ENCODE measurements around the gene CIC.
A peak's percentile ranks its signal among the peaks of the same experiment; 100 is the strongest.
"Not testable (repeated sequence)": the region's sequence is repeated elsewhere in the genome, so short reads cannot be mapped to it uniquely, and the experiment has no call there.

The CIC gene

DNA sequence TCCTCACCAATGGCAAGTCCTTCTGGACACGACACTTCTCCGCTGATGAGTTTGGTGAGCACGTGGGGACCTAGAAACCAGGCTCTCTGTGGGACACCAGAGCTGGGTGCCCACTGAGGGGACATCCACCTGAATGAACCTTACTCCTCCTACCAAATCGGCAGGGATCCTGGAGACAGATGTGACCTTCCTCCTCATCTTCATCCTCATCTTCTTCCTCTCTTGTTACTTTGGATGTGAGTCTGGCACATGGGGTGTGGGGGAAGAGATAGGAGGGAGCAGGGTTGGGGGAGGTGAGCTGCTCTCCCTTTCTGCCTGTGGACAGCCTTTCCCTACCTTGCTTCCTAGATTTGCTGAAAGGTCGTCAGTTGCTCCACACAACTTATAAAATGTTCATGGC lies 46.0 kb downstream of the CIC start:
- DNase-seq = no peak

DNA sequence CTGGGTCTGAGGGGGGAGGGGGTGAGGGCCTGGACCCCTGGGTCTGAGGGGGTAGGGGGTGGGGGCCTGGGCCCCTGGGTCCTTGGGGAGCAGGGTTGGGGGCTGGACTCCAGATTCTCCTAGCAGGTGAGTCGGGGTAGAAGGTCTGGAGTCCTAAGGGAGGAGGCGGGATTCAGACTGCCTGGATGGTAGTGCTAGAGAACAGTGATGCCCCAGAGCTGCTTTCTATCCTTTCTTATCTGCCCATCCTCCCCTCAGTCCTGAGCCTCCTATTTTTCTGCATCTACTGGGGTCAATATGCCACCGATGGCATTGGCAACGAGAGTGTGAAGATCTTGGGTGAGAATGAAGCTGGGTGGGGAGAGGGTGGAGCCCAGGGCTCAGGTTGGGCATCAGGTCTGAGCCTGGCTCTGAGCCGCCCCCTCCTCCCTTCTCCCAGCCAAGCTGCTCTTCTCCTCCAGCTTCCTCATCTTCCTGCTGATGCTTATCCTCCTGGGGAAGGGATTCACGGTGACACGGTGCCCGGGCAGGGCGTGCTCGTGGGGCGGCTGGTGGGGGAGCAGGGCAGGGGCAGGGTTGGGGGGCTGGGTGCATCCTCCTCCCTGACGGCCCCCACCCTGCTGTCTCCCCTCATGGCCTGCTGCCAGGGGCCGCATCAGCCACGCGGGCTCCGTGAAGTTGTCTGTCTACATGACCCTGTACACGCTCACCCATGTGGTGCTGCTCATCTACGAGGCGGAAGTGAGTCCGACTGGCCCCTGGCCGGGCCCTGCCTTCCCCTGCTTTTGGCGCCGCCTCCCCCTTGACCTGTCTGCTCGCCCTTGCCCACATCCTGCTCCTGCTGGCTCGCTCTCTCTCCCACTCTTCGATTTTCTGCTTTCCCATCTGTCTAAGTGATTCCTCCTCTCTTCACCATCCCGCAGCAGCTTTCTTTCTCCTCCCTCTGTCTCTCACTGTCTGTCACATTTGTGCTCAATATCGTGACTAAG lies 47.5 kb downstream of the CIC start:
- no peak for DNase-seq

DNA sequence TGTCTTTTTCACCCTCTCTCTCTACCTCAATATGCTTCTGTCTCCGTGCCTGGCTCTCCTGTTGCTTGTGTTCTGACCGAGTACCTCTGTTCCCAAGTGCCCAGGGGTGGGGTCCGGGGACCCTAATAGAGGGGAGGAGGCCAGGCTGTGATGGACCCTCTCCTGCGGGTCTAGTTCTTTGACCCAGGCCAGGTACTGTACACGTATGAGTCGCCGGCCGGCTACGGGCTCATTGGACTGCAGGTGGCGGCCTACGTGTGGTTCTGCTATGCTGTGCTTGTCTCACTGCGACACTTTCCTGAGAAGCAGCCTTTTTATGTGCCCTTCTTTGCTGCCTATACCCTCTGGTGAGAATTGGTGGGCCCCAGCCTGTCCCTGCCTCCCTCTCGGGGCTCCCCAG lies 48.5 kb downstream of the CIC start:
- DNase-seq = no peak

GRCh38 chr19:42322305-42322704 lies 53.3 kb downstream of the CIC start:
- no peak for DNase-seq

DNA sequence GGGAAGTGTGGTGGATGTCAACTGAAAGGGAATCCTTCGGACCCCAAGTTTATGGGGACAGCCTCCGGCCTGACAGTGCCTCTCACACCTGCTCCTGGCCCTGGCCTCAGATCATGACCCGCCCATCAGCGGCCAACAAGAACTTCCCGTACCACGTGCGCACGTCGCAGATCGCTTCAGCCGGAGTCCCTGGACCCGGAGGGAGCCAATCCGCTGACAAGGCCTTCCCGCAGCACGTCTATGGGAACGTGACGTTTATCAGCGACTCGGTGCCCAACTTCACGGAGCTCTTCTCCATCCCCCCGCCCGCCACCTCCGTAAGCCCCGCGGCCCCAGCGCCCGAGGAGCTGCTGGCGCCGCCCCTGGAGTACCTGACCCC lies 54.4 kb downstream of the CIC start:
- no peak for DNase-seq

DNA sequence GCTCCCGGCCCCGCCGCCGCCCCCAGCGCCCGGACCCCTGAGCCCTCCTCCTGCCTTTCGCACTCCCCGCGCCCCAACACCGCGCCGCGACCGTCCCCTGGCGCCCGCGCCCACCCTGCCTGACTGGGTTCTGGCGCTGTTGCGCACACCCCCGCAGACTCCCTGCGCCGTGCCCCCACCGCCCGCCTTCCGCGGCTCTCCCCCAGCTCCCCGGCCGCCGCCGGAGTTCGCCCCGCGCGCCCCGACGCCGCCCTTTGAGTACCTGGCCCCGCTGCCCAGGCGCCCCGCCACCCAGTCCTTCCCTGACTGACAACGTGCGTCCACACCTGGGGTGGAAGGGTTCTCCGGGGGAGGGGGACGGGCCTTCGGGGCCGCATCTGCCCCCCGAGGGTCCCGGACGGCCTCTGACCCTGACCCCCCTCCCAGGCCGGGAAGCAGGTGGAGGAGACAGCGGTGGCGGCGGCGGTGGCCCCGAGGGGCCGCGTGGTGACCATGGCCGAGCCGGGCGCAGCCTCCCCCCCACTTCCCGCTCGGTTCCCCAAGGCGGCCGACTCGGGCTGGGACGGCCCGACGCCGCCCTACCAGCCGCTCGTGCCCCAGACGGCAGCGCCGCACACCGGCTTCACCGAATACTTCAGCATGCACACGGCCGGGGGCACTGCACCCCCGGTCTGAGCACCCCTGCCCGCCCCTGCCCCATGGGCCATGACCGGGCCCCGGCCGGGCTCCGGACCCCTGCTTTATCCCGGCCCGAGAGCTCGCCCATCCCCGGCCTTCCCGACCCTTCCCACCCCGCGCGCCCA lies 55.0 kb downstream of the CIC start:
- DNase-seq = no peak

GRCh38 chr19:42324655-42325307 lies 55.7 kb downstream of the CIC start:
- DNase-seq = no peak

DNA sequence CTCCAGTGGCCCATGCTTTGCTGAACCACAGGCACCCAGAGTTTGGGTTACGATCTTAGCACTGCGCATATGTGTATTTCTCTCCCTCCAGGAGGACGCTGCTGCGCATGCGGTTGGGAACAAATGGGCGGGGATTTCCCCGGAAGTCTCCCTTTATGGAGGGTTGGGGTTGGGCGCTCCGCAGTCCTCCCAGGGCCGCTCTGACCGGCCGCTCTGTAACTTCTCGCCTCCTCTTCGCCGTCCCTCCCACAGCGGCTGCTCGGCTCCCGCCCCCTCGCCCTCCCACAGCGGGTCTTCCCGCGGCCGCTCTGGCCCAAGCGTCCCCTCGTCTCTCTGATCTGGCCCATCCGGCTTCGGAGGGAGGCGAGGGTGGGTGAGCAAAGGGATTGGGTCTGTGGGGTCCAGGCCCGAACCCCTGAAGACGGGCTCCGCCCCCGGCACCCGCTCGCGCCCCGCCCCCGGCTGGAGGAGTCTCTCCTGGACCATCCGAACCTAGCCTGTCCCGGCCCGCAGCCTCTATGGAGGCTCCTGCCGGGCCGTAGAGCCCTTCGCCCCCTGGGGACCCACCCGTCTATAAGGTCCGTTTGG lies 56.4 kb downstream of the CIC start, which contains the start of gene MEGF8:
MEGF8 (plus strand) TSS at position 328 of the 588 bp plus-strand sequence. CDS start 609 bp downstream, outside the sequence.
- peak; percentile 99 for DNase-seq

- DNase-seq = peak; percentile 34
These were observed 57.1 kb downstream of the CIC start for GRCh38 chr19:42325896-42326771.

GRCh38 chr19:42326969-42327368 lies 57.9 kb downstream of the CIC start:
- DNase-seq = no peak

DNA sequence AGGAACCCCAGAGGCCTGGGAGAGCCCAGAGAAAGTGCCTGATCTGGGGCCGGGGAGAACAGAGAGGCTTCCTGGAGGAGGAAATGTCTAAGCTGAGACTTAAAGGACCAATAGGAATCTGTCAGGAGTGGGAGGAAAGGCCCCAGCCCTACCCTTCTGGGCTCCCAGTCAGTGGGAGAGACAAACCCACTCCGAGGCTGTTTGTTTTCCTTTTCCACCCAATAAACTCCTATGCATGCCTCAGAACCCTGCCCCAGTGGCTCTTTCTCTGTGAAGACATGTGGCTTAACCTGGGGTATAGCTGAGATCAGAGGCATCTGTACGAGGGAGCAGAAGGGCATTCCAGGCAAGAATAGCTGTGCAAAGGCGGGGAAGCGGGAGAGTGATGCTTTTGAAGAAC lies 58.3 kb downstream of the CIC start:
- no peak for DNase-seq

DNA sequence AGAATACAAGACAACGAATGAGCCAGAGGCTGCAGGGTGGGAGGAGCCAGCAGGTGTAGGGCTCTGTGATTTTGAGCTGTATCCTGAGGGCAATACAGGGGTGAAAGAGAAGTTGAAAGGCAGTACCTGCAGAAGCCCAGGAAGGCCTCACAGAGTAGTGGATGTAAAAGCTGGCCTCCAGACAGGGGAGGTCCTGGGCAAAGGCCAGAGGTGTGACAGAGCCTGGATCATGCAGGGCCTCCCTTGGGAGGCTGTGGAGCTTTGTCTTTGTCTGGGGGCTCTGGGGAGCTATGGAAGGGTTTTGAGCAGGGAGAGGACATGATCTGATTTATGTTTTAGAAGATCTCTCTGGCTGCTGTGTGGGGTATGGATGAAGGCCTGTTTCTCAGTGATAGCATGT lies 59.1 kb downstream of the CIC start:
- no peak for DNase-seq

DNA sequence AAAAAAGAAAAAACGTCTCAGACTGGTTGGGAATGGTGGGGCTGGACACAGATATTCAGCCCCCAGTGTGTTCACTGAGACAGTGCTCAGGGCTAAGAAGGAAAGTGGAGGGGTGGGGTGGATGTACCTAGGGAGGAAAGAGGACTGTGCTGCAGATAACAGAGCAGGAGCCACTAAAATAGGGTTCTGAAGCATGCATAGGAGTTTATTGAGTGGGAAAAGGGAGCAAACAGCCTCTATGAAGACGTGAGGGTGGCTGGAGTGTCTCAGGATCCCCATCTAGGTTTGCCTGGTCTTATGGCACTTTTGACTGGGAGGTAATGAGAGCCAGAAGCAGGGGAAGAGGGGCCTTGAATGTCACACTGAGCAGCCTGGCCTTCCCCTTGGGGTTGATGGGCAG lies 59.8 kb downstream of the CIC start:
- no peak for DNase-seq

- DNase-seq = no peak
These were observed 61.2 kb downstream of the CIC start for GRCh38 chr19:42330241-42330711.

- DNase-seq = not testable (repeated sequence)
These were observed 62.3 kb downstream of the CIC start for GRCh38 chr19:42331333-42331732.

DNA sequence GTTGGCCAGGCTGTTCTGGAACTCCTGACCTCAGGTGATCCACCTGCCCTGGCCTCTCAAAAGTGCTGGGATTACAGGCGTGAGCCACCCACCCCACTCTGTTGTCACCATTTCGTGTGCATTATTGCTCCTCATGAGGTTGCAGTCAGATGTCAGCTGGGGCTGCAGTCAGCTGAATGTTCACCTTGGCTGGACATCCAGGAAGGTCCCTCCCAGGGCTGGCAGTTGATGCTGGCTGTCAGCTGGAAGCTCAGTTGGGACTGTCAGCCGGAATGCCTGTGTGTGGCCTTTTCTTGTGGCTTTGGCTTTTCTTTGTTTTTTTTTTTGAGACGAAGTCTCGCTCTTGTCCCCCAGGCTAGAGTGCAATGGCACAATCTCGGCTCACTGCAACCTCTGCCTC lies 63.0 kb downstream of the CIC start:
- DNase-seq = no peak

GRCh38 chr19:42333018-42333417 lies 64.0 kb downstream of the CIC start:
- no peak for DNase-seq

GRCh38 chr19:42333975-42334696 lies 65.1 kb downstream of the CIC start:
- no peak for DNase-seq

GRCh38 chr19:42334697-42335373 lies 65.8 kb downstream of the CIC start:
- no peak for DNase-seq

- DNase-seq = no peak
These were observed 66.4 kb downstream of the CIC start for GRCh38 chr19:42335374-42335936.
